Measurements from ENCODE around the gene DAPK2.

DAPK2 gene

DNA sequence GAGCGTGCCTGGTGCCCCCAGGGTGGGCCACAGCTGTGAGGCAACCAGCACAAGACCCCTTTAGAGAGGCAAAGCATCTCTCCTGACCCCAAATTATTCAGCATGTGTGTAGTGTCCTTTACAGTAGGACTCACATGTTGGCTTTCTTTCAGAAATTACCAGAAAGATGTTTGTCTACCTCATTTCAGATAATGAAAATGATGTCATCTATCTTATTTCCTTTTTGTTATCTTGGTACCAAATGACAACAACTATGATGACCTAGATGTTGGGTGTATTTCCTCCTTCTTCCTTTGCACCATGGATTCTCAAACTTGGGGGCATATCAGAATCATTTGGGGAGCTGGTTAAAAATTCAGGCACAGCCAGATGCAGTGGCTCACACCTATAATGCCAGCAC lies 50.5 kb downstream of the DAPK2 start:
- FAIRE-seq = no peak

- FAIRE-seq = no peak
Observed at GRCh38 chr15:63994073-63994600, 52.1 kb downstream of the DAPK2 start.

DNA sequence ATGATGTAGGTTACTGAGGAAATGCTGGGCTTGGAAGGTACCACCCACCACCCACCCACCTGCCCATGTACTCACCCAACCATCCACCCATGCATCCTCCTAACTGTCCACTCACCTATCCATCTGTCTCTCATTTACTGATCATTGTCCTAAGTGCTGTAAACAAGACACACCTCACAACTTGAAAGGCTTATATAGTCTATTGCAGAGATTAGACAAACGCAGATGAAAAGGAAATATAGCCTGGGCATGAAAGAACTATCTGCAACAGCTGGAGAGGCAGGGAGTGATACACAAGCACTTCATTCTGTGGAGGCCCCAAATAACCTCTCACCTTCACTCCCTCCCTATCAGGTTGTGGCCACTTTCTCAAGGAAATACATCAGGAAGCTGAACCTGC lies 54.0 kb downstream of the DAPK2 start:
- FAIRE-seq = no peak

DNA sequence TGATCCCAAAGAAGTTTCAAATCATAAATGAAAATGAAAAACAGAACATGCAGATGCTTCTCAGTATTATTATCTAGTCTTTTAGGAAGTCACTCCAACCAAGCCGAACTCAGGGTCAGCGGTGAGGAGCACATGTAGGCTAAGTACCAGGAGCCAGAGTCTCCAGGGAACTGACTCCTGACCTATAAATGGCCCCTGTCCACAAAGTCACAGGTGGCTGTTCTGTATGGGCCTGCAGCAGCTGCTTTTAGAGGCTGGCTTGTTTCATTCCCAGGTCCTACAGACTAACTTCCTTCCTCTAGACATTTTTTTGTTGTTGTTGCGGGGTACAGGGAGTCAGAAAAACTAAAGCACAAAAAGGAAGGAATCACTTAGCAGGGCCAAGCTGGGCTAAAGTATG lies 54.6 kb downstream of the DAPK2 start:
- FAIRE-seq = no peak

GRCh38 chr15:63990454-63990853 lies 55.8 kb downstream of the DAPK2 start:
- no peak for FAIRE-seq

- FAIRE-seq = no peak
Observed at GRCh38 chr15:63987796-63988378, 58.4 kb downstream of the DAPK2 start.

DNA sequence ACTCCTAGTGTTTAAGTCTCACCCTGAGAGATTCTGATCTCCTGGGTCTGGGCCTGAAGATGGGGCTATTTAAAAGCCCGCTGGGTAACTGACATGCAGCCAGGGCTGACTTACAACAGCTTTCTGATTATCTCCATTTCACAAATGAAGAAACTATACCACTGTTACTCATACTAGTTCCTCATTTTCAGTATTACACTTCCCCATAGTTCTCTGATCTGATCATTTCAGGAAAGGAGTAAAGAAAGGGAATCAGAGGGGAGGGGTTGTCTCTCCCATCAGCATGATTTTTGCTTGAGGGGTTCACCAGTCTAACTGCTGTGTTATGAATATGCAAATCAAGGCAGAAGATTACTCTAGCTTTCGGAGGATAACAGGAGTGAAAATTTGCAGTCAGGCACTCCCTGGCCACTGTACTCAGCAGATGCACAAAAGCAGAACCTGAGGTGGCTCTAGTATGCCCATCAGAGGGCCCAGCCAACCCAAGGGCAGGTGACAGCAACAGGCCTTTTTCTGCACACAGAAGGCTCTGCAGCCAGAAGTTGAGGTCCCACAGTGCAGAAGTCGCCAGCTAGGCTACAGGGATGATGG lies 59.4 kb downstream of the DAPK2 start:
- no peak for FAIRE-seq

GRCh38 chr15:63986185-63986680 lies 60.1 kb downstream of the DAPK2 start:
- no peak for FAIRE-seq

DNA sequence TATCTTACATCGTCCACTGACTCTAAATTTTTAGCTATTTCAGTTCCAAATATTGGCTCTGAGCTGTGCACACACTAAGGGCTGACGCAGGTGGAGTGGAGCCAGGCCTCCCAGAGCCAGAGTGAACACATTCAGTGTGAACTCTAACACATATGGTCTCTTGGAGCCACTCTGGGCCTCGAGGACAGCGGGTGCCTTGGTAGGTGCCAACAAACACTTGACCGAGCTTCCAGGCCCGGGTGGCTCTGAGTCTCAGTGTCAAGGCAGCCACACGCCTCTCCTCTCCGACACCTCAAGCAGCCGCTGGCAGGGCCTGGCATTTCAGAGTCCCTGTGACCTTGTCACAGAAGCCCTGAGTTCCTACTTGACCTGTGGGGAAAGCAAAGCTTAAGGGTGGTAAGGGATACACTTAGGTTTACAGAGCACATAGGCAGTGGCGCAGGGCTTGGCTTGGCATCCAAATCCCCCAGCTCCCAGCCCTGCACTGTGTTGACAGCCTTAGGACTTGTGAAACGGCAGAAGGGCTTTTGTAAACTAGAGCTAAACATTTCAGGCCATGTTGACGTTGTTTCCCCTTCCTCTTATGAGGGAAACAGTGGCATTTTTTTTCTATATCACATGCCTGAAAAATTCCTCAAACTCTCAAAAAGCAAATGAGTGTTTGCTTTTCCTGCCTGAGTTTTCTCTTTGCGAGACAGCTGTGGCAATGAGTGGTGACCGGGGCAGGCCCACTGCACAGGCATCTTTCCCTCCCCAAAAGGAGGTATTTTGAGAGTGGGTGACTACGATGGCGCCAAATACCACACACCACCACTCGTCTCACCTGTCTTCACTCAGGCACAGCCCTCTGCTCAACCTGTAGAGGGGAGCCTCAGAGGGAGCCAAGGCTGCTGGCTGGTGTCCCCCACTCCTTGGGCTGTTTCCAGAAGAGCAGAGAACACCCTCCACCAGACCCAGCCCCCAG lies 60.8 kb downstream of the DAPK2 start:
- FAIRE-seq = no peak

- no peak for FAIRE-seq
Observed at GRCh38 chr15:63984331-63984730, 62.0 kb downstream of the DAPK2 start.

DNA sequence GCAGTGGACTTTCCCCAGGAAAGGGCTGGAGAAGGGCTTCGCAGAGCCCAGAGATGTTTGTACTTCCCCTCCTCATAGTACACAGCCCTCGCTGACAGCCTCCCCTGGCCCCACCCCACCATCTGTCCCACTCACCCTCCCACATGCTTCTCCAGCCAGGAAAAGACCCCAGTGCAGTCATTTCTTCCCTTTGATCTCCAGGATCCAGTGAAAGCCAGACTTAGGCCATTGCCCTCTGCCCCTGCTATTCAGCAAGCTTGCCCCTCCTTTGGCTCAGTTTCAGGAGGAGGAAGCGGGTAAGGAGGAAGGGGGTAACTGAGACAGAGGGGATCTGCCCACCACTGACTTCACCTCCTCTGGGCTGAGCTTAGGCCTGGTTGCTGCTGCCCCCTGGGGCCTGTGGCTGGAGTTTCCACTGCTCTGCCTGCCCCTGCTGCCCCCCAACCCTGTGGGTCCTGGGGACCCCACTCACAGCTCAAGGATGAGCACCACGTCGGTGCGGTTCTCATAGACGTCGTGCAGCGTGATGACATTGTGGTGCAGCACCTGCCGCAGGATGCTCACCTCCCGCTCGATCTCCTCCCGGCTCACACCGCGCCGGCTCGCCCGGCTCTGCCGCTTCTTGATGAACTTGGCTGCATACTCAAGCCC lies 63.1 kb downstream of the DAPK2 start:
- FAIRE-seq = no peak

DNA sequence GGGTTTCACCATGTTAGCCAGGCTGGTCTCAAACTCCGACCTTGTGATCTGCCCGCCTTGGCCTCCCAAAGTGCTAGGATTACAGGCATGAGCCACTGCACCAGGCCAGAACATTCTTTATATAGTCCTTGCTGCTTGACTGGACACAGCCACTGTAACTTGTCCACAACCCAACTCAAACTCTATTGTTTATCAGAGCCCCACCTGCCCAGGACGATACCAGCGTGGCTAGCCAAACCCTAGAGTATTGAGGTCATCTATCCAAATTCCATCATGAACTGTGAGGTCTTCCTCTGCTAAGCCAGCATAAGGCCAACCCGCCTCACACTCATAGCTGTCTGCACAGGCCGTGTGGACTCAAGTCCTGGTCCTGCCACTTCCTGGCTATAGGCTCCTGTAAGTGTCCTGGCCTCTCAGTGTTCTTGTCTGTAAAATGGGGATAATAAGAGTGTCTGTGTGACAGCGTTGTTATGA lies 63.9 kb downstream of the DAPK2 start:
- FAIRE-seq = no peak

- no peak for FAIRE-seq
Observed at GRCh38 chr15:63981596-63982320, 64.5 kb downstream of the DAPK2 start.

DNA sequence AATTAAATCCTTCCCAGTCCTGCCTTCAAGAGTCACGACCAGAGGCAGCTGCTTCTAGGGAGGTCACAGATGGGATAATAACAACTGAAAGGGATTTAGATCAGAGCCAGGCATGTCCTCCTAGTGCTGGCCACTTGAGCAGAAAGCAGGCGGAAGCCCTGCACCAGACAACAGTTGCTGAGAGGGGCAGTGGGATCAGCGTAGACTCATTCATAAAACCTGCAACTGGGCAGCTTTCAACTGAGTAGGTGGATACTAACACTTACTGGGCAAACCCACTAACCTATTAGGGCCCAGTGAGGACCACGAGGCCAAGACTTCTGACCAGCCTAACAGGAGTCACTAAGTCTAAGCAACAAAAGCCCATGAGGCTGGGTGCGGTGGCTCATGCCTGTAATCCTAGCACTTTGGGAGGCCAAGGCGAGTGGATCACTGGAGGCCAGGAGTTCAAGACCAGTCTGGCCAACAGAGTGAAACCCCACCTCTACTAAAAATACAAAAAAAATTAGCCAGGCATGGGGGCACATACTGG lies 67.0 kb downstream of the DAPK2 start:
- FAIRE-seq = no peak

GRCh38 chr15:63978511-63979261 lies 67.6 kb downstream of the DAPK2 start:
- FAIRE-seq = no peak

DNA sequence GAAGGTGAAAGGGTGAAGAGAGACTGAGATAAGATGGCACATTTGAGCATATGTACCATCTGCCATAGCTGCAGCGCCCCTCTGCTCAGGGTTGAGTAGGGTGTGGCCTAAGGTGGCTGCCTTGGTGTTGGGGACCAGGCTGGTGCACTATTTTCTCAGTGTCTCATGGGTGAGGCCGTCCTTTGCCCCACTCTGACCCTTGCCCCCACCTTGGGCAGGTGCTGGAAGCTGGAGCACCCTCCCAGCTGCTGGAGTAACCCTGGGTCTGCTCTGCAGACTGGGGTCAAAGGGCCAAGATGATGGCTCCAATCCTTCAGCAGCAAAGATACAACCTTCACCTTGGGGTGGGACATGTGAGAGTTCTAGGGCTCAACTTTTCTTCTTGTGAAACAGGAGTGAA lies 69.2 kb downstream of the DAPK2 start:
- FAIRE-seq = no peak

GRCh38 chr15:63974021-63974420 lies 72.3 kb downstream of the DAPK2 start:
- no peak for FAIRE-seq

- FAIRE-seq = no peak
Observed at GRCh38 chr15:63973212-63974009, 72.9 kb downstream of the DAPK2 start.

GRCh38 chr15:63972801-63973200 lies 73.5 kb downstream of the DAPK2 start:
- FAIRE-seq = no peak

DNA sequence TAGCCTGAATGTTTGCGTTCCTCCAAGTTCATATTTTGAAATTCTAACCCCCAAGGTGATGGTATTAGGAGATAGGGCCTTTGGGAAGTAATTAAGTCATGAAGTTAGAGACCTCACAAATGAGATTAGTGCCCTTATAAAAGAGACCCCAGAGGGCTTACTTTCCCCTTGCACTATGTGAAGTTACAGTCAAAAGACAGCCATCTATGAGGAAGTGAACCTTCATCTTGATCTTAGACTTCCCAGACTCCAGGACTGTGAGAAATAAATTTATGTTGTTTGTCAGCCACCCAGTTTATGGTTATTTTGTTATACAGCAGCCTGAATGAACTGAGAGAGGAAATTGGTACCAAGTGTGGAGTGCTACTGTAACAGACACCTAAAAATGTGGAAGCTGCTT lies 74.4 kb downstream of the DAPK2 start:
- no peak for FAIRE-seq
